Measurements from ENCODE around the gene CD300LB. TPM values are rescaled to one million over a fixed set of nuclear protein-coding genes. Genes with fewer than 3 reads are reported as not detected.
"Not testable (repeated sequence)": the region's sequence is repeated elsewhere in the genome, so short reads cannot be mapped to it uniquely, and the experiment has no call there.

Gene CD300LB
- total RNA-seq, 1 experiment from 2014 or later, result not detected

GRCh38 chr17:74493331-74493833 lies 37.9 kb downstream of the CD300LB start:
- DNase-seq (ENCODE audit: low read depth), result peak; percentile 61

DNA sequence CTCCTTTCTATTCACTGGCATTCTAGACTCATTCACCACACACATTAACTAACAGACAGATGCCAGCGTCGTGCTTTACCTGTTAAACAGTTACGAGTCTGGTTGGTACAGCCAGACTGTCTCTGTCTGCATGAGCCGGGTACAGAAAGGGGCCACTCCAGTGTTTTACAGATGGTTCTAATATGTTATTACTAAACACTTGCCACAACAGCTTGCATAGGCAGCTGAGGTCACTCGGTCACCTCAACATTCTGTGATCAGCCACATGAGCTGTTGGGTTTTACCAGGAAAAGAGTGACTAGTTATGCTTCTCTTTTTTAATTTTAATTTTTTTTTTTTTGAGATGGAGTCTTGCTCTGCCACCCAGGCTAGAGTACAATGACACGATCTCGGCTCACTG lies 39.6 kb downstream of the CD300LB start:
- DNase-seq (ENCODE audit: low read depth), result no peak

GRCh38 chr17:74490716-74491115 lies 40.6 kb downstream of the CD300LB start:
- DNase-seq (ENCODE audit: low read depth), result no peak

DNA sequence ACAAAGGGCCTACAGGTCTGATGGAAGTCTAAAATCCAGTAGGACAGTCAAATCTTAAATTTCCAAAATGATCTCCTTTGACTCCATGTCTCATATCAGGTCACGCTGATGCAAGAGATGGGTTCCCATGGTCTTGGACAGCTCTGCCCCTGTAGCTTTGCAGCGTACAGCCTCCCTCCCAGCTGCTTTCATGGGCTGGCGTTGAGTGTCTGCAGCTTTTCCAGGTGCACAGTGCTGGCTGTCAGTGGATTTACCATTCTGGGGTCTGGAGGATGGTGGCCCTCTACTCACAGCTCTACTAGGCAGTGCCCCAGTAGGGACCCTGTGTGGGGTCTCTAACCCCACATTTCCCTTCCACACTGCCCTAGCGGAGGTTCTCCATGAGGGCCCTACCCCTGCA lies 43.0 kb downstream of the CD300LB start:
- not testable (repeated sequence) for DNase-seq (ENCODE audit: low read depth)

DNA sequence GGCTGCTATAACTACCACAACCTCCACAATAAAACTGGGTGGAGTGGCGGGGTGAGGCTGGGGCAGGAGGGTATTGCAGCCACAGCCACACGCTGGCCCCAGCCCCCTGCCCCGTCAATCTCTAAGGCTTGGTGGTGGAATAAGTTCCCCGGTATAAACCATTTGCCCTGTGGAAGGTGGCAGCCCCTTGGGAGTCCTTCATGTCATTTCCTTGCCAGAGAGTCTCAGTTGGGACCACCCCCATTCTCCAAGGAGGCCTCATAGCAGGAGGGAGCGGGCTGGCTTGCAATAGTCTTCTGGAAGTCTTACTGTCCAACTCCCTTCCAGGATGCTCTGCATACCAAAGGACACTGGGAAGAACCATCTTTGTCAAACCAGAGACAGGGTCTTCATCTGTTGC lies 45.4 kb downstream of the CD300LB start:
- no peak for DNase-seq (ENCODE audit: low read depth)

GRCh38 chr17:74485022-74485743 lies 46.1 kb downstream of the CD300LB start:
- no peak for DNase-seq (ENCODE audit: low read depth)

GRCh38 chr17:74484066-74484465 lies 47.2 kb downstream of the CD300LB start:
- no peak for DNase-seq (ENCODE audit: low read depth)

DNA sequence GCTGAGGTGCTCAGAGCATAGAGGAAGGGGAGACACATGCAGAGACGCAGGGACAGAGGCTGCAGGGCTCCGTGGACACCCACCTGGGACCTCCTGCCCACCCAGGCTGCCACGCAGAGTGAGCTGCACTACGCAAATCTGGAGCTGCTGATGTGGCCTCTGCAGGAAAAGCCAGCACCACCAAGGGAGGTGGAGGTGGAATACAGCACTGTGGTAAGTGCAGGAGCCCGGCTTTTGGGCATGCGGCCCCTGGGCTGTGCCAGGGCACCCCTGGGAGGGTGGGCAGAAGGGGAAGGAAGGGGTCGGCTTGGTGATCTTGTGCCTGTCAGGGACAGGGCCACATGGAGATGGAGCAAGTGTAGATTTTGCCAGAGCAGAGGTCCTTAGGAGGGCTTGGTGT lies 49.7 kb downstream of the CD300LB start:
- no peak for DNase-seq (ENCODE audit: low read depth)

DNA sequence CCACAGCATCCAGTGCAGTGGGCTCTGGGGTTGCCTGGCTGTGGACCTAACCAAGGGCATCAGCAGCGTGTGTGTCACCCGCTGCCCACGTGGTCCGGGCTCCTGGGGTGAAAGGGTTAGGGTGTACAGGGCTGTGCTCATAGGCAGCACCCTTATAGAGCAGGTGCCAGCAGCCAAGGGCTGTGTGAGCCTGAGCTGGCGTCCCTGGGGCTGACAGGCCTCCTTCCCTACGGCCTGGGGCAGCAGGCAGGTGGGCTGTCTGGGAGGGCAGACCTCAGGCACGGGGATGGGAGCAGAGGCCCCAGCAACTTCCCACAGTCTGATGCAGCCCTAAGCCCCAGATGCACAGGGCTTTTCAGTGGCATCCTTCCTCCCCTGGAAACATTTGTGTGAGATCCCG lies 51.0 kb downstream of the CD300LB start:
- no peak for DNase-seq (ENCODE audit: low read depth)

GRCh38 chr17:74478420-74479100 lies 52.7 kb downstream of the CD300LB start:
- peak; percentile 38 for DNase-seq (ENCODE audit: low read depth)

DNA sequence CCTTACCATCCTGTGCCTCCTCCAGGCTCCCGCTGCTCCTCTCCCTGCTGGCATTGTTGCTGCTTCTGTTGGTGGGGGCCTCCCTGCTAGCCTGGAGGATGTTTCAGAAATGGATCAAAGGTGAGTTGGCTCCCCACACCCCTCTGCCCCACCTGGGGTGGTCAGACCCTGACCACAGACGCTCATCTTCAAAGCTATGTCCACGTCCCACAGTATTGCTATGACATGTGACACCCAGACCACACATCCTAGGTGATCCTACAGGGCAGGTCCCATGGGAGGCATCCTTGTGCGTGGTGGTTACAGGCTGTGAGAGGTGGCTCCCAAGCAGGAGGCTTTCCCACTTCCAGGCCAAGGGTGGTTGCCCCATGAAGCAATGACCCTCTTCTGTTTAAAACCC lies 53.9 kb downstream of the CD300LB start:
- DNase-seq (ENCODE audit: low read depth), result no peak

GRCh38 chr17:74475189-74475588 lies 56.1 kb downstream of the CD300LB start:
- no peak for DNase-seq (ENCODE audit: low read depth)

DNA sequence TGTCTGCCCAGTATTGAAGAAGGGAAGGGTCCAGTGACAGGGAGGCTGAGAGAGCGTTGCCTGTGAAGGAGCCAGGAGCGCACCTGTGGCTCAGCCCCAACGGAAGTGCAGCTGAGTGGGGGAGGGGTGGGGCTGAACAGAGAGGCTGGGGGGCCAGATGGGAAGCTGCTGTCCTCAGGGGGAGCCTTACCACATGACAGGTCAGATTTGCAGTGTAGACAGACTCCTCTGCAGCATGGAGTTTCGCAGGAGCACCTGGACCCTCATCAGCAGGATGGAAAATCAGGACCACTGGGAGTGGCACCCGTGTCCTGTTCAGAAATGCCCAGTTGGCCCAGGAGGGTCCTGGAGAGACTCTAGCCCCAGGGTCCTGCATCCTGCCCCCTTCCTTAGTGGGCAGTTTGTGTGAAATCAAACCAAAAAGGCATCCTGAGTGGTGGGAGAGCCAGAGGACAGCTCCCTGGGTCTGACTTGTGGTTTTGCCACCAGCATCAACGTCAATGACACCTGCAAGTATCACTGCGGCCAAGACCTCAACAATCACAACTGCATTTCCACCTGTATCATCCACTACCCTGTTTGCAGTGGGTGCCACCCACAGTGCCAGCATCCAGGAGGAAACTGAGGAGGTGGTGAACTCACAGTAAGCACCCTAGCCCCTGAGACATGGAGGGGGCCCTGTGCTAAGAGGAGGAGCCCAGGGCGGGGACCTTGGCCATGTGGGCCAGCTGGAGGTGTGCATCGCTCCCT lies 57.1 kb downstream of the CD300LB start:
- DNase-seq (ENCODE audit: low read depth), result no peak

DNA sequence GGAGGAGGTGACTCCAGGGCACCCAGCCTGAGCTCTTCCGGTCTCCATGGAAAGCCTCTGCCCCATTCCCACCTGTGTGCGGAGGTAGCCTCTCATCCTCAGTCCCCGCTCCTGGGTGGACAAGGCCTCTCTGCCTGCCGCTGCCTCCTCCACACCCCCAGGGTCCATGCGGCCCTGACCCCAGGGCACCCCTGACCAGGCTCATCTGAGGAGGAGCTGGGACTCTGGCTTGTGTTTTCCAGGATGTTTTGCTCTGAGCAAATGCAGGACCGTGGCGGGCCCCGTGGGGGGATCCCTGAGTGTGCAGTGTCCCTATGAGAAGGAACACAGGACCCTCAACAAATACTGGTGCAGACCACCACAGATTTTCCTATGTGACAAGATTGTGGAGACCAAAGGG lies 58.0 kb downstream of the CD300LB start:
- no peak for DNase-seq (ENCODE audit: low read depth)

- no peak for DNase-seq (ENCODE audit: low read depth)
Observed at GRCh38 chr17:74472890-74473289, 58.4 kb downstream of the CD300LB start.

DNA sequence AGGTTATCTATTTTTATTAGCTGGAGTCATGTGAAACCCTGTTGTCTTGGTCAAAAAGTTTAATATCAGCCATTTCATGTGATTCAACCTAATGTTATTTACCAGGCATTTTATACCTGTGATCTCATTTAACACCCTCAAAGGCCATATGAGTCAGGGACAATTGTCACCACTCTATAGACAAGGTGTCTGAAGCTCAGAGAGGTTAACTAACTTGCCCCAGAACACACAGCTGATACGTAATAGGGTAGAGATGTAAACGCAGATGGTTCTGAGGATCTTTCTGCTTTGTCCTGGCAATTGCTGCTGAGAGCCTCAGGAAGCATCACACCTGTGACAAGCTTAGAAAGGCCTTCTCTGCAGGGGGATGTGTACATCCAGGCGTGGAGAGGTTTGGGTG lies 59.9 kb downstream of the CD300LB start:
- no peak for DNase-seq (ENCODE audit: low read depth)

Other genes starting within 250 kb of the CD300LB start
- gene KIF19, start 205.2 kb downstream of the CD300LB start, total RNA-seq (2014; rRNA removed; shearing (Covaris generic)), result not detected in 2 replicates
- gene BTBD17, start 169.6 kb downstream of the CD300LB start, total RNA-seq (2014; rRNA removed; shearing (Covaris generic)), result not detected in 2 replicates
- gene GPR142, start 164.0 kb downstream of the CD300LB start, total RNA-seq (2014; rRNA removed; shearing (Covaris generic)), result not detected in 2 replicates
- gene GPRC5C, start 99.4 kb downstream of the CD300LB start, total RNA-seq (2014; rRNA removed; shearing (Covaris generic)), result 133 and 154 TPM in 2 replicates
- gene CD300A, start 64.8 kb downstream of the CD300LB start, total RNA-seq (2014; rRNA removed; shearing (Covaris generic)), result not detected in 2 replicates
- gene CD300C, start 14.6 kb upstream of the CD300LB start, total RNA-seq (2014; rRNA removed; shearing (Covaris generic)), result not detected in 2 replicates
- gene CD300H, start 36.0 kb upstream of the CD300LB start, total RNA-seq (2014; rRNA removed; shearing (Covaris generic)), result not detected in 2 replicates
- gene CD300LD, start 60.8 kb upstream of the CD300LB start, total RNA-seq (2014; rRNA removed; shearing (Covaris generic)), result not detected in 2 replicates
- gene CD300E, start 92.3 kb upstream of the CD300LB start, total RNA-seq (2014; rRNA removed; shearing (Covaris generic)), result not detected in 2 replicates
- not detected in 2 replicates for gene CD300LF, start 181.4 kb upstream of the CD300LB start, total RNA-seq (2014; rRNA removed; shearing (Covaris generic))
- not detected in 2 replicates for gene RAB37, start 205.8 kb upstream of the CD300LB start, total RNA-seq (2014; rRNA removed; shearing (Covaris generic))
- gene NHERF1, start 217.2 kb upstream of the CD300LB start, total RNA-seq (2014; rRNA removed; shearing (Covaris generic)), result 15.0 TPM in 2 replicates
- gene NAT9, start 244.9 kb upstream of the CD300LB start, total RNA-seq (2014; rRNA removed; shearing (Covaris generic)), result 11.4 and 12.1 TPM in 2 replicates

Measured in RPMI7951 (cell line).